HG03103 (cell line): Measurements from ENCODE around the gene ADD1.
"Not testable (repeated sequence)": the region's sequence is repeated elsewhere in the genome, so short reads cannot be mapped to it uniquely, and the experiment has no call there.

ENCODE experiments used
- ATAC-seq: cut with Tn5 transposase; IDR thresholded peaks from one replicate; pipeline ENCODE4 v1.9.1; 2021; ENCODE audit warnings: low read depth; ENCODE audit not compliant: unreplicated experiment

The ADD1 gene

GRCh38 chr4:2940267-2941137, 96.9 kb downstream of the ADD1 start:
- ATAC-seq = no peak

GRCh38 chr4:2941138-2942036, 97.7 kb downstream of the ADD1 start:
- no peak for ATAC-seq

- ATAC-seq = no peak
These were observed 98.4 kb downstream of the ADD1 start for GRCh38 chr4:2942037-2942531.

GRCh38 chr4:2942532-2943363, 99.1 kb downstream of the ADD1 start:
- ATAC-seq = no peak

- ATAC-seq = no peak
These were observed 99.9 kb downstream of the ADD1 start for GRCh38 chr4:2943364-2944090.

- ATAC-seq = no peak
These were observed 100.4 kb downstream of the ADD1 start for GRCh38 chr4:2944091-2944482.

- ATAC-seq = no peak
These were observed 101.2 kb downstream of the ADD1 start for GRCh38 chr4:2944586-2945526.

- not testable (repeated sequence) for ATAC-seq
These were observed 102.3 kb downstream of the ADD1 start for GRCh38 chr4:2945619-2946604.

GRCh38 chr4:2946812-2947600, 103.4 kb downstream of the ADD1 start:
- no peak for ATAC-seq

- ATAC-seq = no peak
These were observed 104.3 kb downstream of the ADD1 start for GRCh38 chr4:2947926-2948325.

- no peak for ATAC-seq
These were observed 105.5 kb downstream of the ADD1 start for GRCh38 chr4:2948895-2949781.

GRCh38 chr4:2949782-2950125, 106.1 kb downstream of the ADD1 start:
- no peak for ATAC-seq

- no peak for ATAC-seq
These were observed 106.8 kb downstream of the ADD1 start for GRCh38 chr4:2950221-2950989.

GRCh38 chr4:2953496-2953895, 109.9 kb downstream of the ADD1 start:
- no peak for ATAC-seq
